Fibroblast of villous mesenchyme (primary cell): ENCODE data around the gene DHRS3. TPM values are rescaled to one million over a fixed set of nuclear protein-coding genes. Genes with fewer than 3 reads are reported as not detected.

ENCODE experiments used
- DNase-seq: peaks from one replicate; pipeline ENCODE4 v3.0.0-alpha.2; 2010; ENCODE audit warnings: low read depth
- H3K4me3 ChIP-seq: 2 replicates; pipeline ENCODE4 v1.5.1; 2011; ENCODE audit warnings: low read depth, mild to moderate bottlenecking, low read length
- total RNA-seq: library from RNA; depleted of rRNA; stranded (reverse); fragments of >200 nt; gene quantifications from 2 replicates; pipeline ENCODE4 v1.2.3, GENCODE V29; 2012
- TF ChIP-seq, protein P1 (sequence below): IDR thresholded peaks from 2 replicates; pipeline ENCODE4 v1.5.1; 2012; ENCODE audit warnings: low read depth, mild to moderate bottlenecking, low read length; ENCODE audit not compliant: insufficient read depth

Gene DHRS3
- total RNA-seq, 1 donor = 137 TPM

DNA sequence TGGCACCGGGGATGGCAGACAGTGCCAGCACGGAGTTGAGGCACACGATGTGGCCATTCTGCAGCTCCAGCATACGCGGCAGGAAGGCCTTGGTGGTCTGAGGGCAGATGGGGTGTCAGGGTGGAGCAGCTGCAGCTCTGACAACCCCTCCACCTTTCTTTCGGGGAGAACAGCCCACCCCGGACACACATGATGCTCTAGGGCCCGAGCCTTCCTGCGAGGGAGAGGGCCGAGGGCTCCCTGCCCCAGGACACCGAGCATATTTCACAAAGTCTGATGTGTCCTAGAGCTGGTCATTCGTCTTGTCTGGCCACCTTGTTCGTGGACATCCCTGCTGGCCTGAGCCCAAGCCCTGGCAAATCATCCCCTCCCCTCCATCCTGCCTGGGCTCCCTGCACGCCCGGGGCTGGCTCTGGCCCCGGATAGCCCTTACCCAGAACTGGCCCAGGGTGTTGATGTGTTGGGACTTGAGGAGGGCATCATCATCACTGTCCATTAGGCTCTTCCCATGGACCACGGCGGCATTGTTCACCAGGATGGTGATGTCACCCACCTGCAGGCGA lies 39.1 kb downstream of the DHRS3 start:
- no peak overlapping the region for H3K4me3 ChIP-seq
- TF ChIP-seq, protein P1, sequence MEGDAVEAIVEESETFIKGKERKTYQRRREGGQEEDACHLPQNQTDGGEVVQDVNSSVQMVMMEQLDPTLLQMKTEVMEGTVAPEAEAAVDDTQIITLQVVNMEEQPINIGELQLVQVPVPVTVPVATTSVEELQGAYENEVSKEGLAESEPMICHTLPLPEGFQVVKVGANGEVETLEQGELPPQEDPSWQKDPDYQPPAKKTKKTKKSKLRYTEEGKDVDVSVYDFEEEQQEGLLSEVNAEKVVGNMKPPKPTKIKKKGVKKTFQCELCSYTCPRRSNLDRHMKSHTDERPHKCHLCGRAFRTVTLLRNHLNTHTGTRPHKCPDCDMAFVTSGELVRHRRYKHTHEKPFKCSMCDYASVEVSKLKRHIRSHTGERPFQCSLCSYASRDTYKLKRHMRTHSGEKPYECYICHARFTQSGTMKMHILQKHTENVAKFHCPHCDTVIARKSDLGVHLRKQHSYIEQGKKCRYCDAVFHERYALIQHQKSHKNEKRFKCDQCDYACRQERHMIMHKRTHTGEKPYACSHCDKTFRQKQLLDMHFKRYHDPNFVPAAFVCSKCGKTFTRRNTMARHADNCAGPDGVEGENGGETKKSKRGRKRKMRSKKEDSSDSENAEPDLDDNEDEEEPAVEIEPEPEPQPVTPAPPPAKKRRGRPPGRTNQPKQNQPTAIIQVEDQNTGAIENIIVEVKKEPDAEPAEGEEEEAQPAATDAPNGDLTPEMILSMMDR = no peak
- DNase-seq = no peak

DNA sequence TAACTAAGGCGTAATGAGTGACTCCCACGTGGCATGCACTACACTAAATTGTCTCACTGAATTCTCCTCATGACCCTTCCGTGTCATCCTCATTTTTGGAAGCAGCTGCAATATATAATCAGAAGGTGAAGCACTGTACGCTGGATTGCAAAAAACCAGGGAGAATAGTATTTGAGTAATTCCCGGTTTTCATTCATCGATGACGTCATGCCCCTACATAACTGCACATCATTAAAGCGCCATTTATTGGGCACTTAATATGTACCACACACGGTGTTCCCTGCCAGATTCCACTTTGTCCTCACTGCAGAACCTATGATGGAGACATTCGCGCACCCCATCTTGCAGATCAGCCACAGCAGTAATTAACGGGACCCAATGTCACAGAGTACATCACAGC lies 41.0 kb downstream of the DHRS3 start:
- DNase-seq = no peak
- TF ChIP-seq, protein P1 = no peak
- H3K4me3 ChIP-seq = no peak overlapping the region

DNA sequence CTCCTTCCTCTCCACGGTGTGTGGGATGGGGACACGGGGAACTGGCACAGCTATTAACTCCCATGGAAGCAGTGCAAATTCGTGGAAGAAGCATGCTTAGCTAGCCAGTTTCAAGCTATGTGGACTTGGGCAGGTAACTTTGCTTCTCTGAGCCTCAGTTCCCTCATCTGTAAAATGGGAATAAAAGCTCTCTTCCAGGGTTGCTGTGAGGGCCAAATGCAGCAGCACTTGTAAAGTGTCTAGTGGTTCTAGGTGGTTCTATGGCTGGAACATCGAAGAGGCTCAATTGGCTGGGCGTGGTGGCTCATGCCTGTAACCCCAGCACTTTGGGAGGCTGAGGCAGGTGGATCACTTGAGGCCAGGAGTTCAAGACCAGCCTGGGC lies 43.3 kb downstream of the DHRS3 start:
- DNase-seq = no peak
- TF ChIP-seq, protein P1 = no peak
- H3K4me3 ChIP-seq = no peak overlapping the region

DNA sequence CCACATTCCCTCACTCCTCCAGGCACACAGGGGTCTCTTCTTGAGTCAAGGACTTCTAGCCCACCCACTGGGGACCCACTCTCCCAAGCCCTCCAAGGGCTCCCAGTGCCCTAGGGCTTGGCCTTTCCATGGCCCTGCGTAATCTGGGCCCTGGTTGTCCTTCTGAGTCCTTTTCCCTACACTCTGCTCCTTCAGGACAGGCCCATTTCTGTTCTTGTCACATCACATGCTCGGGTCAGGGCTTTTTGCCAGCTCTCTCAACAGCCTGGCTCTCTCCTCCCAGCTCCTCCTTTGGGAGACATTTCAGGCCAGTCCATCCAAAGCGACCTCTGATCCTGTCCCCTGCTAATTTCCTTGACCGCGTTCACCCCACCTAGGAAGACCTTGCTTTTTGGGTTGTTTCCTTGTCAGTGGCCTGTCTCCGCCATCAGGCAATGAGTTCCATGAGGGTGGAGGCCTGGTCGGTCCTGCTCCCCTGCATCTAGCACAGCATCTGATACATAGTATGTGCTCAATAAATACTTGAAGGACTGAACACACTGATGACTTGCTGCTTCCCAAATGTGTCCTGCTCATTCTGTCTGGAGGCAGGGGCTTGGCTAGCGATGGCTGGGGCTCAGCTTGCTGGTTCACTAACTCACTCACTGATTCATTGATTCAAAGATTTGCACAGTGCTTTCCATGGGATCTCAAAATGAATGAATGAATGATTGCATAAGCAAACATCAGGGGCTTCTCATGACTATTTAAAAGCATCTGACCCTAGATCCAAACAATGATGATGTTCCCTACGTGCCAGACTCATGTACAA lies 44.8 kb downstream of the DHRS3 start:
- no peak overlapping the region for H3K4me3 ChIP-seq
- DNase-seq = no peak
- TF ChIP-seq, protein P1 = no peak

DNA sequence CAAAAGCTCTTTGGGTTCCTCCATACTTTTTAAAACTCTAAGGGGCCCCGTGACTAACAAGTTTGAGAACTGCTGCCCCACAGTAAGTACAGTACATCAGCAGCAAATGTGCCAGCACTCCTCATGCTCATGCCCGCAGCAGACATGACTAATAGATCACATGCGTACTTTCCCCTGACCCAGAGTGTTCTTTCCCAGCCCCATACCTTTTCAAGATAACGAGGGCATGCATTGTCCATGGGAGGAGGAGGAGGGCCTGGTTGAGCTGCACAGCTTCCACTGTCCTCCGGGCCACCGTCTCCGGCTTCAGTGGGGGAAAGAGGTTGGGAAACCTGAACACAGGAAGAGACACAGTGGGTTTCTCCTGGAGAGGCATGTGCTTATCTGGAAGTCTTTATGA lies 45.5 kb downstream of the DHRS3 start:
- TF ChIP-seq, protein P1 = no peak
- H3K4me3 ChIP-seq = no peak overlapping the region
- DNase-seq = peak; percentile 41

DNA sequence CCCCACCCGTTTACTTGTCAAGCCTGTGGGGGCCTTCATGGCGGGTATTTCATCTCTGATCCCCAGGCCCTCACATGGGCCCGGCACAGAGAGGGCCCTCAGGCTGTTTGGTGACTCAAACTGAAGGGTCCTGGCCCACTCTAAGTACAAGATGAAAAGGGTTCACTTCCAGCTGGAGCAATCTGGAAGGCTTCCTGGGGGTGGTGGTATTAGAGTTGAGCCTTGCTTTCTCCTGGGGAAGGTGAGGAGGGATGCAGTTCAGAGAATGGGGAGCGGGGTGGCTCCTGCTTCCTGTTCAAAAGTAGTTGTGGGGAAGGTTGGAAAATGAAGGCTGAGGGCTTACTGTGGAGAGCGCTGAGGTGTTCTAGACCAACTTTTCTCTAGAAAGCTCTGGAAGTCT lies 47.7 kb downstream of the DHRS3 start:
- H3K4me3 ChIP-seq = no peak overlapping the region
- TF ChIP-seq, protein P1 = no peak
- DNase-seq = no peak
